ENCODE measurements around the gene DCUN1D4. TPM values are rescaled to one million over a fixed set of nuclear protein-coding genes. Genes with fewer than 3 reads are reported as not detected.

DCUN1D4 gene
- total RNA-seq, 1 experiment from 2014 or later = 42.8 TPM

DNA sequence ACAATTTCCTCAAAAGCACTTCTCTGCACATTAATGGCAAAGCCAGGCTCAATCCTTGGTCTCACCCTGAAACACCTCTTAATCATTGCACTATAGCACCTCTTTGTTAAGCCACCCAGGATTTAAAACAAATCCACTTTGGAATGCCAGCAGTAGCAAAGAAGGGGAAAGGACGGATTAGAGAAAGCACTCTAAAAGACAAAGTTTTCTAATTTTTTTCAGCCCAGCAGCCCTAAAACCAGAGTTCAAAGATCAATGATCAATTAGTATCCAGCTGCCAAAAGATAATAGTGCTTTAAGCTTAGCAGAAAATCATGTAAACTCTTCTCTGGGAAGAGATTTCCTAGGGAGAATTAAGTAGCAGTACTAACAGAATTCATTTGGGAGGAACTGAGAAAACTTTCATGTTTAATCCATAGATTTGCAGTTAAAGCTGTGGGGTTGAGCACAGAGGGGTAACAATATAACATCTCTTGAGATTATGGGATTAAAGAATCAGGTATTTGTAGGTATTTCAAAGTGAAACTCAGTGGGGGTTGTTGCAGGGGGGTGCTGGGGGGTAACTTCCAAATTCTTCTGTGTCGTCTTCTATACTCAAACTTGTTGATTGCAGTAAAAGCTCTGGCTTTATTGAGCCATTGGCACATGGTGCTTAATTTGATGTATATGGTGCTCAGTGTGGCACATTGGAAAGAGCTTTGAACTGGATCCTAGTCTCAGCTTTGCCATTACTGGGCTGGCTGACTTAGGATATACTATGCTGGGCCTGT, 115.4 kb downstream of the DCUN1D4 start:
- peaks cover 7% of the 10 kb centered on the region for H3K9me3 Mint-ChIP-seq (ENCODE audit: unreplicated experiment)
- BruUV-seq (replicated peaks) = no TSS peak
- Histone ChIP-seq H3K36me3 (ENCODE audit: control insufficient read depth, insufficient read depth, low read length) (no peaks in the 10 kb centered on the region), H3K4me1 (no peaks in the 10 kb centered on the region), H3K27me3 (replicated peaks; ENCODE audit: control insufficient read depth, insufficient read depth, low read length) (no peaks in the 10 kb centered on the region), H3K9me3 (no peaks in the 10 kb centered on the region), H3K4me3 (ENCODE audit: low read depth, low read length) (no peak overlapping the region)
- no peak for DNase-seq
- ChIA-PET POLR2A (no interaction called here), CTCF (no interaction called here)
- TF ChIP-seq, protein P1, sequence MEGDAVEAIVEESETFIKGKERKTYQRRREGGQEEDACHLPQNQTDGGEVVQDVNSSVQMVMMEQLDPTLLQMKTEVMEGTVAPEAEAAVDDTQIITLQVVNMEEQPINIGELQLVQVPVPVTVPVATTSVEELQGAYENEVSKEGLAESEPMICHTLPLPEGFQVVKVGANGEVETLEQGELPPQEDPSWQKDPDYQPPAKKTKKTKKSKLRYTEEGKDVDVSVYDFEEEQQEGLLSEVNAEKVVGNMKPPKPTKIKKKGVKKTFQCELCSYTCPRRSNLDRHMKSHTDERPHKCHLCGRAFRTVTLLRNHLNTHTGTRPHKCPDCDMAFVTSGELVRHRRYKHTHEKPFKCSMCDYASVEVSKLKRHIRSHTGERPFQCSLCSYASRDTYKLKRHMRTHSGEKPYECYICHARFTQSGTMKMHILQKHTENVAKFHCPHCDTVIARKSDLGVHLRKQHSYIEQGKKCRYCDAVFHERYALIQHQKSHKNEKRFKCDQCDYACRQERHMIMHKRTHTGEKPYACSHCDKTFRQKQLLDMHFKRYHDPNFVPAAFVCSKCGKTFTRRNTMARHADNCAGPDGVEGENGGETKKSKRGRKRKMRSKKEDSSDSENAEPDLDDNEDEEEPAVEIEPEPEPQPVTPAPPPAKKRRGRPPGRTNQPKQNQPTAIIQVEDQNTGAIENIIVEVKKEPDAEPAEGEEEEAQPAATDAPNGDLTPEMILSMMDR (IDR thresholded peaks at IDR 0.05; ENCODE audit: insufficient read depth in 1 of 2, low read depth in 1 of 2, low read length in 1 of 2, severe bottlenecking in 1 of 2, unreplicated experiment in 1 of 2) = no peak
- no peak overlapping the region for H3K4me3 Mint-ChIP-seq (ENCODE audit: unreplicated experiment)
- no peak overlapping the region for H3K27ac Mint-ChIP-seq (ENCODE audit: unreplicated experiment)
- intact Hi-C loops (cut with micrococcal nuclease; ENCODE audit: unreplicated experiment) = loop anchor here (5.0 to 10.0 kb wide), 2 partner anchors 56 to 61 kb away; no protein-coding TSS in a partner anchor
- H3K4me1 Mint-ChIP-seq (ENCODE audit: low read depth, unreplicated experiment) = no peaks in the 10 kb centered on the region
- H3K36me3 Mint-ChIP-seq (ENCODE audit: insufficient read depth, unreplicated experiment) = no peaks in the 10 kb centered on the region
- peaks cover 2% of the 10 kb centered on the region for H3K27me3 Mint-ChIP-seq (ENCODE audit: insufficient read depth, unreplicated experiment)

DNA sequence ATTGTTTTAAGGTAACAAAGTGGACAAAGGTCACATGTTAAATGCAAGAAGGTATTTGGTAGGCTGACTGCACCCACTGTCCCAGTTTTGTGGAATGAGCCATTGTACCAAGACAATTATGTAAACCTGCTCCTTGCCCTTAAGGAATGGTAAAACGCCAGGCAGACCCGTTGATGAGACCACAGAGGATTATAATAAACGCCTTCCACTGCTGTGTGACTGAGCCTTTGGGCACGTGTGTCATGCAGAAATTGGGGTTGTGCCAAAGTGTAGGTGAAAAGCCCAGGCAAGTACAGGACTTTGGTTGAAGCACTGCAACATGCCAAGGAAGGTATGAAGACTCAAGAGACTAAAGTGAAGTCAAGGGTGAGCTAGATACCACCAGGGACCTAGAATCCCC, 117.5 kb downstream of the DCUN1D4 start:
- H3K4me3 Mint-ChIP-seq (ENCODE audit: unreplicated experiment) = no peak overlapping the region
- BruUV-seq (replicated peaks) = no TSS peak
- H3K27me3 Mint-ChIP-seq (ENCODE audit: insufficient read depth, unreplicated experiment) = no peaks in the 10 kb centered on the region
- Histone ChIP-seq H3K27me3 (replicated peaks; ENCODE audit: control insufficient read depth, insufficient read depth, low read length) (no peaks in the 10 kb centered on the region), H3K4me3 (ENCODE audit: low read depth, low read length) (no peak overlapping the region), H3K4me1 (no peaks in the 10 kb centered on the region), H3K36me3 (ENCODE audit: control insufficient read depth, insufficient read depth, low read length) (no peaks in the 10 kb centered on the region), H3K9me3 (no peaks in the 10 kb centered on the region)
- H3K36me3 Mint-ChIP-seq (ENCODE audit: insufficient read depth, unreplicated experiment) = no peaks in the 10 kb centered on the region
- DNase-seq = no peak
- ChIA-PET POLR2A (no interaction called here), CTCF (no interaction called here)
- intact Hi-C loops (cut with micrococcal nuclease; ENCODE audit: unreplicated experiment) = no loop called here
- H3K4me1 Mint-ChIP-seq (ENCODE audit: low read depth, unreplicated experiment) = no peaks in the 10 kb centered on the region
- no peaks in the 10 kb centered on the region for H3K9me3 Mint-ChIP-seq (ENCODE audit: unreplicated experiment)
- TF ChIP-seq, protein P1 (IDR thresholded peaks at IDR 0.05; ENCODE audit: insufficient read depth in 1 of 2, low read depth in 1 of 2, low read length in 1 of 2, severe bottlenecking in 1 of 2, unreplicated experiment in 1 of 2) = no peak
- H3K27ac Mint-ChIP-seq (ENCODE audit: unreplicated experiment) = no peak overlapping the region

DNA sequence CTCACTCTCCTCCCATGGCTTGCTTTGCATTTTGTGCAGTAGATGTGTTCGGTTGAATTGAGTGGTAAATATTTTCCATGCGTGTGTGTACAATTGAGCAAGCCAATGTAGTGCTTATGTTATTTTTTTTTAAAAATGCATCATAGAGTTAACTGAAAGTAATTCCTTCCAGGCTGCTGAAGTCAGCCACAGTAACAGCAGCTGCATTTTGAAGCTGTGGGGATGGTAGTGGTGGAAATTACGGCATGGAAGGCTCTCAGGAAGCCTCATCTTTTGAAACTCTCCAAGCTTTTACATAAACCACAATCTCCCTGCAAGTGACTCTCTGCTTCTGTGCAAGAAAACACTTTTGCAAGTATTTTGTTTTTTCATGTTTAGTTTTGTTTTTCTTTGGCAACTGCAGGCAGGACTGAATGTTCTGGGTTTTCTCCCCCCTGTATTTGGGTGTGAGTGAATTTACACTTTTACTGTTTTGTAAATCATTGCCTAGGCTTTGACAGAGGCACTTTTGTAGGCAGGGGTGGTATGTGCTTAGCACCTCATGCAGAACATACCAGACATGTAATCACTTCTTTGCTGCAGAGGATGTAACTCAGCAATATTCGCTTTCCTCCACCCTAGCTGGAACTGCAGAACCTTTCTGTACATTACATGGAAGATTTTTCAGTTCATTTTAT, 121.0 kb downstream of the DCUN1D4 start:
- no peaks in the 10 kb centered on the region for H3K9me3 Mint-ChIP-seq (ENCODE audit: unreplicated experiment)
- H3K4me3 Mint-ChIP-seq (ENCODE audit: unreplicated experiment) = no peak overlapping the region
- no peaks in the 10 kb centered on the region for H3K36me3 ChIP-seq (ENCODE audit: control insufficient read depth, insufficient read depth, low read length)
- no peak overlapping the region for H3K27ac Mint-ChIP-seq (ENCODE audit: unreplicated experiment)
- no peaks in the 10 kb centered on the region for H3K4me1 Mint-ChIP-seq (ENCODE audit: low read depth, unreplicated experiment)
- no peak overlapping the region for H3K4me3 ChIP-seq (ENCODE audit: low read depth, low read length)
- ChIA-PET CTCF (no interaction called here), POLR2A (no interaction called here)
- no peaks in the 10 kb centered on the region for H3K4me1 ChIP-seq
- TF ChIP-seq, protein P1 (IDR thresholded peaks at IDR 0.05; ENCODE audit: insufficient read depth in 1 of 2, low read depth in 1 of 2, low read length in 1 of 2, severe bottlenecking in 1 of 2, unreplicated experiment in 1 of 2) = no peak
- no peaks in the 10 kb centered on the region for H3K27me3 Mint-ChIP-seq (ENCODE audit: insufficient read depth, unreplicated experiment)
- H3K9me3 ChIP-seq = no peaks in the 10 kb centered on the region
- H3K36me3 Mint-ChIP-seq (ENCODE audit: insufficient read depth, unreplicated experiment) = no peaks in the 10 kb centered on the region
- no TSS peak for BruUV-seq (replicated peaks)
- H3K27me3 ChIP-seq (replicated peaks; ENCODE audit: control insufficient read depth, insufficient read depth, low read length) = no peaks in the 10 kb centered on the region
- intact Hi-C loops (cut with micrococcal nuclease; ENCODE audit: unreplicated experiment) = no loop called here
- no peak for DNase-seq

Measured in Caco-2 (cell line).